GM12878 (cell line): ENCODE measurements around the gene ZNF763. TPM values are rescaled to one million over a fixed set of nuclear protein-coding genes. Genes with fewer than 3 reads are reported as not detected.
A peak's percentile ranks its signal among the peaks of the same experiment; 100 is the strongest.

ENCODE experiments used
- EP300 ChIP-seq, 2 experiments: fragments of 150-350 bp in 1 of 2; IDR thresholded peaks; 2 replicates each; pipeline ENCODE4 v1.6.1; 2011 to 2012; ENCODE audit warnings: low read depth in 2 of 2, low read length in 2 of 2, borderline replicate concordance in 1 of 2, improper control_type of control experiment in 1 of 2, inconsistent platforms in 1 of 2; ENCODE audit not compliant: control insufficient read depth in 1 of 2
- FOXK2 ChIP-seq: fragments of 450-650 bp; IDR thresholded peaks from 2 replicates; pipeline ENCODE4 v1.6.1; 2017; ENCODE audit warnings: mild to moderate bottlenecking, moderate library complexity
- IKZF1 ChIP-seq: fragments of 450-650 bp; conservative IDR thresholded peaks from 2 replicates; pipeline ENCODE4 v1.6.1; 2017; ENCODE audit warnings: antibody characterized with exemption, mild to moderate bottlenecking
- RB1 ChIP-seq: fragments of 450-650 bp; formaldehyde crosslinking; IDR thresholded peaks from 2 replicates; pipeline ENCODE4 v1.6.1; 2017; ENCODE audit warnings: mild to moderate bottlenecking, borderline replicate concordance
- SIX5 ChIP-seq: IDR thresholded peaks from 2 replicates; pipeline ENCODE4 v1.6.1; 2011; ENCODE audit warnings: mild to moderate bottlenecking, low read depth, low read length, moderate library complexity; ENCODE audit not compliant: severe bottlenecking
- polyA plus RNA-seq, 11 experiments: library from polyadenylated mRNA; depleted of rRNA in 4 of 11; unstranded in 6 of 11; stranded (reverse) in 5 of 11; fragments of >200 nt; fragmentation: Nextera tagmentation in 4 of 11; fragmentation: Illumina TruSeq in 1 of 11; extraction: Ambion mirVana in 4 of 11; extraction: Trizol in 1 of 11; gene quantifications; 1 replicate in 1 of 11; 2 replicates in 10 of 11; pipeline versions ENCODE4 v1.2.1 to v1.2.3, GENCODE V29; 2011 to 2016; ENCODE audit warnings: inconsistent platforms in 2 of 11, missing spikeins in 2 of 11, low read depth in 1 of 11
- total RNA-seq, 4 experiments: library from RNA; depleted of rRNA in 3 of 4; stranded (reverse); fragments of >200 nt in 3 of 4; fragmentation: Illumina TruSeq in 1 of 4; extraction: Trizol in 1 of 4; gene quantifications; 2 replicates each; pipeline versions ENCODE4 v1.2.1 to v1.2.3, GENCODE V29; 2013 to 2021
- TF ChIP-seq, protein P1 (sequence below): IDR thresholded peaks from 2 replicates; pipeline ENCODE4 v1.6.1; 2012; ENCODE audit warnings: low read length, inconsistent platforms
- TF ChIP-seq, protein P2 (sequence below): fragments of 450-650 bp; IDR thresholded peaks from 2 replicates; pipeline ENCODE4 v1.6.1; 2018; ENCODE audit warnings: borderline replicate concordance, mild to moderate bottlenecking; ENCODE audit not compliant: partially characterized antibody

ZNF763 gene
- total and polyA plus RNA-seq, 10 of the 15 experiments (the other 5 are each of a cell fraction or from before 2014, with no cell fraction given), result 0.62 to 1.8 (median 1.1) TPM

DNA sequence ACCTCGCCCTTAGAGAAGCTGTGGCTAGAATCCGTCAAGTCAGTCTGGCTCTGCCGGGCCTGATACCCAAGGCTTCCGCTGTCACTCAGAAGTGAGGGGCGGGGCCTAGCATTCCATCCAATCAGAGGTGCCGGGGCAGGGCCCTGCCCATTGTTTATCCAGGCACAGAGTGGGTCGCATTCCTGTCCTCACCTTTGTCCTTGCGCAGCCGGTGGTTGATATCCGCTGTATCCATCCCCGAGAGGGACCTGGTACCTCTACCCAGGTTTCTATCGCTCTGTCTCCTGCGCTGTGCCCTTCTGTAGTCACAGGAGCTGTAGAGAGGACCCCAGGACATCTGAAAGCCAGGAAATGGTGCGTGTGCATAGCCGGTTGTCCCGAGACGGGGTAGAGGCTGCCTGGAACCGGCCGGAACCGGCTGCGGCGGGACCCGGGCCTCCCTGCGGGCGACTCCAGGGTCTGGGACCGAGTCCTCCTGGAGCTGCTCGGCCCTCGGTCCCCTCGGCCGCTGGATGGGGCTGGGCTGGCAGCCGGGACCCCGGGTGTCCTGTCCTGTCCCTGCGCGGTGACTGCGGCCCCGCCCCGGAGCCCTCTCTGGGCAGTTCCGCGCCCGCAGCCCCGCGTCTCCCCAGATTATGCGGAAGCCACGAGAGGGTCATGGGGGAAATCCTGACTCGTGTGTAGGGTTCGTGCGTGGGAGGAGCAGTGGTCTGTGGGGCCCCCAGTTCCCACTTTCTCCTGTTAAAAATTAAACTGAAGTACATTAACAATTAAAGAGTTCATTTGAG is at the start of gene ZNF763 (continued):
- TF ChIP-seq, protein P1, sequence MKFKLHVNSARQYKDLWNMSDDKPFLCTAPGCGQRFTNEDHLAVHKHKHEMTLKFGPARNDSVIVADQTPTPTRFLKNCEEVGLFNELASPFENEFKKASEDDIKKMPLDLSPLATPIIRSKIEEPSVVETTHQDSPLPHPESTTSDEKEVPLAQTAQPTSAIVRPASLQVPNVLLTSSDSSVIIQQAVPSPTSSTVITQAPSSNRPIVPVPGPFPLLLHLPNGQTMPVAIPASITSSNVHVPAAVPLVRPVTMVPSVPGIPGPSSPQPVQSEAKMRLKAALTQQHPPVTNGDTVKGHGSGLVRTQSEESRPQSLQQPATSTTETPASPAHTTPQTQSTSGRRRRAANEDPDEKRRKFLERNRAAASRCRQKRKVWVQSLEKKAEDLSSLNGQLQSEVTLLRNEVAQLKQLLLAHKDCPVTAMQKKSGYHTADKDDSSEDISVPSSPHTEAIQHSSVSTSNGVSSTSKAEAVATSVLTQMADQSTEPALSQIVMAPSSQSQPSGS, result 0 out of 2 replicates have a peak, but pooled peaks have one; percentile 29
- TF ChIP-seq, protein P2, sequence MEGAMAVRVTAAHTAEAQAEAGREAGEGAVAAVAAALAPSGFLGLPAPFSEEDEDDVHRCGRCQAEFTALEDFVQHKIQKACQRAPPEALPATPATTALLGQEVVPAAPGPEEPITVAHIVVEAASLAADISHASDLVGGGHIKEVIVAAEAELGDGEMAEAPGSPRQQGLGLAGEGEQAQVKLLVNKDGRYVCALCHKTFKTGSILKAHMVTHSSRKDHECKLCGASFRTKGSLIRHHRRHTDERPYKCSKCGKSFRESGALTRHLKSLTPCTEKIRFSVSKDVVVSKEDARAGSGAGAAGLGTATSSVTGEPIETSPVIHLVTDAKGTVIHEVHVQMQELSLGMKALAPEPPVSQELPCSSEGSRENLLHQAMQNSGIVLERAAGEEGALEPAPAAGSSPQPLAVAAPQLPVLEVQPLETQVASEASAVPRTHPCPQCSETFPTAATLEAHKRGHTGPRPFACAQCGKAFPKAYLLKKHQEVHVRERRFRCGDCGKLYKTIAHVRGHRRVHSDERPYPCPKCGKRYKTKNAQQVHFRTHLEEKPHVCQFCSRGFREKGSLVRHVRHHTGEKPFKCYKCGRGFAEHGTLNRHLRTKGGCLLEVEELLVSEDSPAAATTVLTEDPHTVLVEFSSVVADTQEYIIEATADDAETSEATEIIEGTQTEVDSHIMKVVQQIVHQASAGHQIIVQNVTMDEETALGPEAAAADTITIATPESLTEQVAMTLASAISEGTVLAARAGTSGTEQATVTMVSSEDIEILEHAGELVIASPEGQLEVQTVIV, result peak; percentile 28
- TF ChIP-seq RB1, result no peak
- no peak for TF ChIP-seq FOXK2
- TF ChIP-seq SIX5, result no peak
- peak; percentile 78 for TF ChIP-seq IKZF1
- TF ChIP-seq EP300 (IDR thresholded peaks at IDR 0.05; ENCODE audit: borderline replicate concordance in 1 of 2, control insufficient read depth in 1 of 2, low read depth in 2 of 2, low read length in 2 of 2), result peak; percentile 48 to 63; a peak in 2 of 4 replicates
